Transverse colon (tissue), 4 donors: ENCODE measurements around the gene B9D1. TPM values are rescaled to one million over a fixed set of nuclear protein-coding genes. Genes with fewer than 3 reads are reported as not detected.

Source experiments
- DNase-seq: peaks from one replicate; pipeline ENCODE4 v3.0.0-alpha.2; 2019
- H3K27ac ChIP-seq, 4 donors: fragments of 200-600 bp; sonication (generic); 2 replicates each; pipeline ENCODE4 v1.5.1; 2016 to 2018; ENCODE audit warnings: inconsistent platforms in 4 of 4
- H3K27me3 ChIP-seq: fragments of 200-600 bp; sonication (generic); 2 replicates; pipeline ENCODE4 v1.5.1; 2017; ENCODE audit warnings: inconsistent platforms
- H3K36me3 ChIP-seq, 4 donors: fragments of 200-600 bp; sonication (generic); 2 replicates each; pipeline ENCODE4 v1.5.1; 2017 to 2019; ENCODE audit warnings: inconsistent platforms in 4 of 4
- H3K4me1 ChIP-seq, 4 donors: fragments of 200-600 bp; sonication (generic); 2 replicates each; pipeline ENCODE4 v1.5.1; 2017 to 2020; ENCODE audit warnings: inconsistent platforms in 4 of 4
- H3K4me3 ChIP-seq, 4 donors: fragments of 200-600 bp; sonication (generic); 1 replicate in 1 of 4; 2 replicates in 3 of 4; pipeline versions ENCODE4 v1.5.1 to v1.6.1; 2017 to 2019; ENCODE audit warnings: inconsistent platforms in 4 of 4
- H3K9me3 ChIP-seq, 2 donors: fragments of 200-600 bp; sonication (generic); 2 replicates each; pipeline ENCODE4 v1.5.1; 2017 to 2019; ENCODE audit warnings: inconsistent platforms in 2 of 2
- CTCF ChIP-seq, 5 experiments: fragments of 200-600 bp in 3 of 5; fragments of 450-650 bp in 2 of 5; sonication (generic) in 3 of 5; IDR thresholded peaks; 1 replicate in 2 of 5; 2 replicates in 3 of 5; pipeline ENCODE4 v1.5.1; 2016 to 2017; ENCODE audit warnings: antibody characterized with exemption in 5 of 5, inconsistent platforms in 3 of 5, mild to moderate bottlenecking in 2 of 5, moderate library complexity in 1 of 5
- EP300 ChIP-seq: sonication (generic); formaldehyde crosslinking; IDR thresholded peaks from one replicate; pipeline ENCODE4 v1.6.1; 2017; ENCODE audit warnings: antibody characterized with exemption, low read depth
- POLR2A ChIP-seq: fragments of 450-650 bp; IDR thresholded peaks from one replicate; pipeline ENCODE4 v1.6.1; 2016; ENCODE audit warnings: antibody characterized with exemption, mild to moderate bottlenecking, moderate library complexity
- POLR2AphosphoS5 ChIP-seq, 3 donors: sonication (generic); formaldehyde crosslinking; IDR thresholded peaks; one replicate each; pipeline ENCODE4 v1.6.1; 2016; ENCODE audit warnings: antibody characterized with exemption in 3 of 3
- WGBS, 2 donors: methylation state at CpG; one replicate each; pipeline ENCODE4 v1.1.5; 2018; ENCODE audit warnings: low coverage in 1 of 2; 5-methylcytosine and 5-hydroxymethylcytosine counted together
- in situ Hi-C, 4 donors: fragments of 200-750 bp; cut with MboI; loops; one replicate each; pipeline versions ENCODE4 v1.15.0 to v1.15.1; 2017; ENCODE audit warnings: low sequenced_read_pairs in 3 of 4, low pct_ligation_motif_present in 1 of 4, low pct_unique_long_range_greater_than_20kb in 1 of 4
- intact Hi-C: fragments of 100-400 bp; cut with DNase I; formaldehyde crosslinking; loops from one replicate; pipeline ENCODE4 v1.15.1; 2023; ENCODE audit warnings: low total_unique reads
- total RNA-seq, 4 donors: library from RNA; depleted of rRNA; stranded (reverse); fragments of >200 nt; gene quantifications; one replicate each; pipeline ENCODE4 v1.1.0, GENCODE V29; 2016

The B9D1 gene
- total RNA-seq, 4 donors from 2014 or later, result 6.0 to 17.6 (median 9.5) TPM

GRCh38 chr17:19378416-19379360 is 16.2 kb upstream of the B9D1 start, which contains the start of gene MAPK7:
TSS of gene MAPK7 (plus strand) at chr17:19378498. CDS start at chr17:19378901, 403 bp downstream.
- peak; percentile 31 for DNase-seq
- H3K27ac ChIP-seq, result peak within 1 kb of the TSS; percentile 91 to 98 (median 95)
- WGBS, 2 donors, result 8% methylated on average over 46 of the region's 69 CpGs; no CpG with 5 or more reads in 1 of the 2 donors
- intact Hi-C loops, result no loop called here
- peaks cover 0 to 18% (median 7%) of the 10 kb centered on the region in 4 donors for H3K36me3 ChIP-seq
- TF ChIP-seq EP300, result no peak
- TF ChIP-seq CTCF (IDR thresholded peaks at IDR 0.05), result no peak
- TF ChIP-seq POLR2AphosphoS5 (IDR thresholded peaks at IDR 0.05), result peak in 2 of 3 donors; percentile 60 to 66
- peak; percentile 49 for TF ChIP-seq POLR2A
- no peaks in the 10 kb centered on the region for H3K9me3 ChIP-seq
- peaks cover 10 to 36% (median 29%) of the 10 kb centered on the region in 4 donors for H3K4me1 ChIP-seq
- in situ Hi-C loops, result no loop called here
- H3K4me3 ChIP-seq, result peak within 1 kb of the TSS; percentile 73 to 90 (median 84)
- H3K27me3 ChIP-seq, result no peaks in the 10 kb centered on the region

- in situ Hi-C loops, result no loop called here
- Histone ChIP-seq H3K27ac (peak overlapping the region; percentile 91 to 98 (median 95)), H3K4me1 (peaks cover 6 to 28% (median 24%) of the 10 kb centered on the region in 4 donors), H3K27me3 (no peaks in the 10 kb centered on the region), H3K9me3 (no peaks in the 10 kb centered on the region), H3K4me3 (peak overlapping the region; percentile 46 to 86 (median 78)), H3K36me3 (peaks cover 0 to 18% (median 7%) of the 10 kb centered on the region in 4 donors)
- peak; percentile 99 for DNase-seq
- TF ChIP-seq POLR2AphosphoS5 (IDR thresholded peaks at IDR 0.05), result peak; percentile 39 to 88 (median 79)
- TF ChIP-seq CTCF (IDR thresholded peaks at IDR 0.05), result no peak
- TF ChIP-seq POLR2A, result peak; percentile 84
- WGBS, 2 donors, result 1% methylated on average over 64 of the region's 67 CpGs; no CpG with 5 or more reads in 1 of the 2 donors
- intact Hi-C loops, result loop anchor here (2.0 kb wide), 1 partner anchor 69 kb away; no protein-coding TSS in a partner anchor
Measured at GRCh38 chr17:19377602-19378415, 15.3 kb upstream of the B9D1 start.

- peak in 2 of 3 donors; percentile 25 to 34 for TF ChIP-seq POLR2AphosphoS5 (IDR thresholded peaks at IDR 0.05)
- no peak for TF ChIP-seq CTCF (IDR thresholded peaks at IDR 0.05)
- no peak for TF ChIP-seq EP300
- no peak for TF ChIP-seq POLR2A
- H3K9me3 ChIP-seq, result no peaks in the 10 kb centered on the region
- 38 to 53% methylated on average over 2 of the region's 2 CpGs for WGBS, 2 donors
- in situ Hi-C loops, result no loop called here
- no peaks in the 10 kb centered on the region for H3K27me3 ChIP-seq
- peak overlapping the region in 3 of 4 donors; percentile 73 to 86 (median 82) for H3K4me3 ChIP-seq
- no peak for DNase-seq
- peaks cover 6 to 21% (median 19%) of the 10 kb centered on the region in 4 donors for H3K4me1 ChIP-seq
- peaks cover 0 to 17% (median 4%) of the 10 kb centered on the region in 4 donors for H3K36me3 ChIP-seq
- peak overlapping the region; percentile 91 to 98 (median 95) for H3K27ac ChIP-seq
- intact Hi-C loops, result loop anchor here (2.0 kb wide), 1 partner anchor 70 kb away; no protein-coding TSS in a partner anchor
Measured at GRCh38 chr17:19376811-19377210, 14.3 kb upstream of the B9D1 start.
